GM21825 (cell line): ENCODE results near the gene VDAC1.

Source experiments
- ATAC-seq: cut with Tn5 transposase; IDR thresholded peaks from one replicate; pipeline ENCODE4 v1.9.1; 2021; ENCODE audit warnings: mild to moderate bottlenecking, moderate library complexity; ENCODE audit not compliant: unreplicated experiment

The VDAC1 gene

GRCh38 chr5:134025786-134026185 is 21.0 kb upstream of the VDAC1 start:
- ATAC-seq, result no peak

GRCh38 chr5:134024811-134025210 is 20.0 kb upstream of the VDAC1 start:
- no peak for ATAC-seq

GRCh38 chr5:134022333-134022732 is 17.6 kb upstream of the VDAC1 start:
- ATAC-seq, result no peak

DNA sequence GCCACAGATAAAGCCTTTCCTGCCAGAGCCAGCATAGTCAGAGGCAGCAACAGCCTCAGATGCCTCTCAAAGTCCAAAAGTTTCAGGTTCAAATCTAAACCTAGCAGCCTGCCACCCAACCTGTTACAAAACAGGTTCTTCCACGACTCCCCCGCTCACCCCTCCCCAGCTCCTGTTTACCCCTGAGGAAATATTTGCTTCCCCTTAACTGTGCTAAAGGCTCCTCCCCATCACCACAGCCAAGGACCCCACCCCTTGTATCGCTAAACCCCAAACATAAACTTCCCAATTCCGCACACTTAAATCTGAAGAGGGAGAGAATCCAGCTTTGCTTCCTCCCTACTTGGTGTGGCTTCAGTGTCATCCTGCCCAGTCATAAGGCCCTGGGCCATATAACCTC is 15.4 kb upstream of the VDAC1 start:
- no peak for ATAC-seq

- no peak for ATAC-seq
These were observed 14.9 kb upstream of the VDAC1 start for GRCh38 chr5:134019636-134020035.

- no peak for ATAC-seq
These were observed 14.2 kb upstream of the VDAC1 start for GRCh38 chr5:134018986-134019316.

DNA sequence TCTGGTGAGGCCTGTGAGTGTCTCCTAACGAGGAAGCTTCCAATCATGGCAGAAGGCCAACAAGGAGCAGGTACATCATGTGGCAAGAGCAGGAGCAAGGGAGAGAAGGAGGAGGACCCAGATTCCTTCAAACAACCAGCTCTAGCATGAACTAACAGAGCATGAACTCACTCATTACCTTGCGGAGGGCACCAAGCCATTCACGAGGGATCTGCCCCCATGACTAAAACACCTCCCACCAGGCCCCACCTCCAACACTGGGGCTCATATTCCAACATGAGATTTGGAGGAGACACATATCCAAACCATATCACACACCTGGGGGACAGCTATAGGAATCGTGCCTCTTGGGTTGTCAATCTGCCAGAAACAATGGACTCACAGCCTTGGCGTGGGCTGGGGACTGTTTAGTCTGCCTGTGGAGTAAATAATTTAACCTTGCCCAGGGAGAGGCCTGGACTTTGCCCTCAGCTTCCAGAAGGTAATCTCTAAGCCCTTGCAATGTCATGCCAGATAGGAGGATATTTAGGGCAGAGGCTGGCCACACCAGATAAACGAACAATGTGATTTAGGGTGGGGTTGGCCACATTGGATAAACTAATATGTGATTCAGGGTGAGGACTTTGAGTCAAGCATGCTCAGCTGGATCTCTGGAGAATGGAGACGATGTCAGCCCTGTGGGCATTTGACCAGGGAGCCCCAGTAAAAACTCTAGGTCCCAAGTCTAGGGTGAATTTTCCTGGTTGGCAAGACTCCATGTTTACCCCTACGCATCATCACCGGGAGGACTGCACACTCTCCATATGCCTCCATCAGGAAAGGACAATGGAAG is 13.6 kb upstream of the VDAC1 start:
- no peak for ATAC-seq

- no peak for ATAC-seq
These were observed 3.5 kb upstream of the VDAC1 start for GRCh38 chr5:134008266-134008749.

DNA sequence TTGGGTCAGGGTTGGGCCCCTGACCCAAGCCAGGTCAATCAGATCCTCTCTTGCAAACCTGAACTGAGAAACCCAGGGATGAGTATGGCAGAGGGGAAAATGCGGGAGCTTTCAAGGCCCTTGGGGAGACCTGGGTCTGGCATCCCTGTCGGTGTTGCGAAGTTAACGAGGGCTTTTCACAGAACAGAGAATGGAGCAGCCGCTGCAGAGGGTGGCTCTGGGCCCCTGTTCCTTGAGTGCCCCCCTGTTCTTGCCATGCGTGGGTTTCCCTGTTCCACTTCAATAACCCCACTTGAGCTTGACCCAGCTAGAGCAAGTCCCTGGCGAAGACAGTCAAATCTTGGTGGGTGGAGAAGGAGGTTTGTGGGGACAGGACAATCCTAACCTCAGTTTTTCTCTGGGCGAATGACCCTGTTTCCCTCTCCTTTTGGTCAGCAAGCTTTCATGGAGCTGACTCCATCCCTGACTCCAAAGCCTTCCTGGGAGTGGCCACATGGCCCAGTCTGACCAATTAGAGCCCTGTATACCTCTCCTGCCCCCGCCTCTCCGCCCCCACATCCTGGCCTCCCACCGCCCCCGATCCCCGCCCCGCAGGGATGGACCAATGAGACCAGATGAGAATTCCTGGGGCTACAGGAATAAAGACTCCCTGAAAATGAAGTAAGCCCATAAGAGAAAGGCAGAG is 2.9 kb upstream of the VDAC1 start:
- ATAC-seq, result no peak

DNA sequence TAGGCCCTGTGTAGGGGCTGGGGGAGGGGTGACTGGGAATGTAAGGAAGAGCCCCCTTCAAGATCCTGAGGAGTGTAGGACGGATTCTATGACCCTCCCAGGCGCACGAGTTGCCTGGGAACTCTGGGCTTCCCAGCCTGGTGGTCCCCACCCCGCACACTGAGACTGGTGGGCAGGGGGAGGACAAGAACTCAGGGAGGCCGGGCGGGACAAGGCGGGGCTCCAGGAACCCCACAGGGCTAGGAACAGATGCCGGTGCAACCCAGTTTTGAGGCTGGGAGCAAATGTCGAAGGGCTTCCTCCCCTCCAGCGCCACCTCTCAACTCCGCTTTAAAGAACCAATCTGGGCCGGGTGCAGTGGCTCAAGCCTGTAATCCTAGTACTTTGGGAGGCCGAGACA is 1.3 kb upstream of the VDAC1 start:
- ATAC-seq, result no peak

- no peak for ATAC-seq
These were observed 764 bp upstream of the VDAC1 start for GRCh38 chr5:134005417-134006061.

DNA sequence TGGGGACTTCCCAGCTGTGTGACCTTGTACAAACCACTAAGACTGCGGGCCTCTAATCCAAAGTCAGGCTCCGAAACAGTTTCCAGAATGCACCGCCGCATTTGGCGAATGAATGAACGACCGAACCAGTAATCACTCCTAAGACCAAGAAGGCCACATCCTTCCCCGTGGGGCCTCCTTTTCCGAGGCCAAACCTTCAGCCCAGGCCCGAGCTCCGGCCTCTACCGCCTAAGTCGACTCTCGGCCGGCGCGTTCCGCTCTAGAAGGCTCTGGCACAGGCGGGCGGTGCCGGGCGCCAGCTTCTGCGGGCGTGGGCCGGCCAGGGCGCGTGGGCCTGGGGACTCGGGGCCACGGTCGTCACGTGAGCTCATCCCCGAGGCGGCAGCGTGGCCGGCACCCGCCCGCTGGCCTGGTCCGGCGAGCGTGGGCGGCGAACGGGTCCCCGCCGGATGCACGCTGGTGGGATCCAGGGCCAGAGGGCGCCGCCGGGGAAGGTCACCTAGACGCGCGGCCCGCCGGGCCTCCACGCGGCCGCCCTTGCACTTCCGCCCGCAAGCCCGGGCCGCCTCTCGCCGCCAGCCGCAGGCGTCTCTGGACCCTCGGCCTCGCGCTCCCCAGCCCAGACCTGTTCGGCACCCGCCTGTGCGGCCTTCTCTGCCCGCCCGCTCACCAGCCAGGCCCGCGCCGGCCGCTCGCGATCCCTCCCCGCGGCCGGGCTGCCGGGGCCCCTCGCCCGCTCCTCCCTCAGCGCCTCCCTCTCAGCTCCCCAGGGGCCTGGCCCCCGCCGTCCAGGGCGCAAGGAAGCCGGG is 754 bp downstream of the VDAC1 start:
- ATAC-seq, result peak; percentile 34

- no peak for ATAC-seq
These were observed 1.5 kb downstream of the VDAC1 start for GRCh38 chr5:134003064-134003816.

DNA sequence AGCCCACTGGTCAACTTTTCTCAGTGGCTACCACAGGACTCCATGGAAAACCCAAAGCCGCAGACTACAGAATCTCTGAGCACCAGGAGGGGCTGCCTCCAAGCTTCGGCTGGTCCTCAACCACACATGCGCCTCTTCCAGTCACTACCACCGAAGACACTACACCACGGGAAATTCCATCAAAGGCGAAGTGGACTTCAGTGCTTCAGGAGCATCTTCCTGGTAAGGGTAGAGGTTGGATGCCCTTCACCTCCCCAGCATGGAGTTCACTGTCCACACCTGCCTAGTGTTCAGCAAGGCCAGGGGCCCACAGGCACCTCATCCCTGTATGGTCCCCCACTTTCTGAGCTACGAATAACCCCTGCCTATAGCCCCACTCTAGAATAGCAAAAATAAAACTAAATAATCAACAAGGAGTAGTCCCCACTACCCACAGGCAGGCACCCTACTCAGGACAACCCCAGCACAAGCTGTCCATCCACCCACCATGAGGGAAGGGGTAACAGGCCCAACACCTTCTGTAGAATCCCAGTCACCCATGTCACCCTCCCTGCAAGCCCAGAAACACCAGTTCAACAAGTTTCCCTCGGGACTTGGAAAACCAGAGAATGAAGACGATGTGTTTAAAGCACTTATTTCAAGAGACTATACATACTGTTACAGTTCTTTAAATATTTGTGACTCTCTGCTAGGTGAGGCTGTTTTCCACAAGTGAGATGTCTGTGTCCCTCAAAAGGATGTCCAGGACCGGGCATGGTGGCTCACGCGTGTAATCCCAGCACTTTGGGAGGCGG is 2.6 kb downstream of the VDAC1 start:
- ATAC-seq, result no peak

GRCh38 chr5:134000696-134001453 is 3.9 kb downstream of the VDAC1 start:
- no peak for ATAC-seq

GRCh38 chr5:134000091-134000511 is 4.7 kb downstream of the VDAC1 start:
- ATAC-seq, result no peak

DNA sequence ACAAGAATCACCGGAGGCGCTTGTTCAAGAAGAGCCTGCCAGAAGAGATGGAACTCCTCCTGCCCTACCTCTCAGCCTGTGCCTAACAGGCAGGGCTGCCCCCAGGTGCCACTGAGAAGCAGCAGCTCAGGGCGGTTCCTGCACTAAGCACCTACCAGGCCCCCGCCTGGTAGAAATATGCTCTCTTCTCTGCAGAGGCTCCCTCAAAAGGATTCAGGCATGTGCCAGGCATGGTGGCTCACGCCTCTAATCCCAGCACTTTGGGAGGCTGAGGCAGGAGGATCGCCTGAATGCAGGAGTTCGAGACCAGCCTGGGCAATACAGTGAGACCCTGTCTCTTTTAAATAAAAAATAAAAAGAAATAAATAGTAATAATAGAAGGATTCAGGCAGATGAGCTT is 6.0 kb downstream of the VDAC1 start:
- ATAC-seq, result no peak

- no peak for ATAC-seq
These were observed 6.7 kb downstream of the VDAC1 start for GRCh38 chr5:133998042-133998441.
